Calu3 (cell line): ENCODE data around the gene ADPRHL1. TPM values are rescaled to one million over a fixed set of nuclear protein-coding genes. Genes with fewer than 3 reads are reported as not detected.

Source experiments
- BruUV-seq: library from RNA; stranded (reverse); fragments of 400-500 nt; replicated peaks from 2 replicates; lab custom pipeline; 2021; lab: Mats Ljungman, UMichigan
- CTCF ChIA-PET: fragments of 300-600 bp; sonication (Branson Sonifier 250); formaldehyde crosslinking; loops from one replicate; lab custom pipeline; 2022; ENCODE audit warnings: antibody characterized with exemption; lab: Charles Lee
- DNase-seq: peaks from one replicate; pipeline ENCODE4 v3.0.0; 2022
- H3K27ac Mint-ChIP-seq: one replicate; pipeline ENCODE4 v1.8.0; 2022; ENCODE audit warnings: mixed read lengths; ENCODE audit not compliant: unreplicated experiment
- H3K27me3 Mint-ChIP-seq: one replicate; pipeline ENCODE4 v1.8.0; 2022; ENCODE audit warnings: mixed read lengths; ENCODE audit not compliant: unreplicated experiment
- H3K36me3 Mint-ChIP-seq: one replicate; pipeline ENCODE4 v1.8.0; 2022; ENCODE audit warnings: mild to moderate bottlenecking, moderate library complexity, mixed read lengths; ENCODE audit not compliant: insufficient read depth, unreplicated experiment
- H3K4me1 Mint-ChIP-seq: one replicate; pipeline ENCODE4 v1.8.0; 2022; ENCODE audit warnings: mild to moderate bottlenecking, low read depth, mixed read lengths; ENCODE audit not compliant: unreplicated experiment
- H3K4me3 Mint-ChIP-seq: one replicate; pipeline ENCODE4 v1.8.0; 2022; ENCODE audit warnings: mild to moderate bottlenecking, low read depth, moderate library complexity, mixed read lengths; ENCODE audit not compliant: unreplicated experiment
- H3K9me3 Mint-ChIP-seq: one replicate; pipeline ENCODE4 v1.8.0; 2022; ENCODE audit warnings: low read depth, mixed read lengths; ENCODE audit not compliant: unreplicated experiment
- CTCF ChIP-seq: fragments of 200-600 bp; IDR thresholded peaks from one replicate; pipeline ENCODE4 v1.8.0; 2022; ENCODE audit warnings: antibody characterized with exemption; ENCODE audit not compliant: unreplicated experiment
- intact Hi-C: fragments of 100-400 bp; cut with micrococcal nuclease; formaldehyde crosslinking; loops from one replicate; pipeline ENCODE4 v1.10.0; 2022; ENCODE audit not compliant: unreplicated experiment
- total RNA-seq: library from RNA; stranded (reverse); gene quantifications from 2 replicates; pipeline ENCODE4 v1.2.3, GENCODE V29; 2022

Gene ADPRHL1
- total RNA-seq, 1 experiment from 2014 or later = 2.0 TPM

DNA sequence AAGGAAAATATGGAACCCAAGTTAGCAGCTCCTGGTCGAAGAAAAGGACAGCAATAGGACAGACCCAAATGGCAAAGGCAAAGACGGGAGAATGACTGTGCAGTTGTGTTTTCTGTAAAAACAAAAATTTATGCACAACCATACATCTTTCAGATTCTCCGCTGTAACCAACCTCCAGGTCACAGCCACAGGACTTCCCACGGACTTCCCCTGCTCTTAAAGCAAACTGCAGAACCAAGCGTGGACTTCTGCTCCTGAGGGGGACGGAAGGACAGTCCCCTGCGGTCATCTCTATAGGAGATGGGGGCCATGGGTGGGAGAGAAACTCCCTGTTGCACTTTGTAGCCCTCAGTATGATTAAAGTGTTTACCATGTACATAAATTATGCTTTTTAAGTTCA, 91.9 kb downstream of the ADPRHL1 start:
- no TSS peak for BruUV-seq
- H3K27ac Mint-ChIP-seq = no peak overlapping the region
- H3K4me3 Mint-ChIP-seq = no peak overlapping the region
- H3K27me3 Mint-ChIP-seq = no peaks in the 10 kb centered on the region
- CTCF ChIA-PET = no interaction called here
- H3K36me3 Mint-ChIP-seq = peaks cover 10% of the 10 kb centered on the region
- no peak for DNase-seq
- TF ChIP-seq CTCF = no peak
- intact Hi-C loops = no loop called here
- H3K4me1 Mint-ChIP-seq = no peaks in the 10 kb centered on the region
- no peaks in the 10 kb centered on the region for H3K9me3 Mint-ChIP-seq

DNA sequence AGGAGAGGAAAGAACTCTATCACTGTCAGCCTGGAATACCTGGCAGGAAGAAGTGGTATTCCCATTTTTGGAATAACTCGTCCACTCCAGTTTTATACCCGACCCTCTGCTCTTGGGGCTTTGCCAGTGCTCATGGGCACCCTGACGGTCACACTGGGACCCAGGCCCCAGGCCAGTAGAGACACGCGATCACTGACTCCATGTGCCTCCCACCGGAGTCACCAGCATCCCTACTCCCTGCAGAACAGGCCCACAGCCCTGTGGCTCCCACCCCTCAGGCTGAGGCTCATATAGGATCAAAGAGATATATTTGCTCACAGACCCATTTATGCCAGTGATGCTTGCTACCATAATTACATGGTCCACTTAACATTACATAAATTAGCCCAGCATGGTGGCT, 92.8 kb downstream of the ADPRHL1 start:
- Mint-ChIP-seq H3K27ac (no peak overlapping the region), H3K4me1 (no peaks in the 10 kb centered on the region), H3K36me3 (peaks cover 10% of the 10 kb centered on the region), H3K4me3 (no peak overlapping the region), H3K9me3 (no peaks in the 10 kb centered on the region), H3K27me3 (no peaks in the 10 kb centered on the region)
- CTCF ChIA-PET = no interaction called here
- no peak for TF ChIP-seq CTCF
- BruUV-seq = no TSS peak
- intact Hi-C loops = no loop called here
- DNase-seq = no peak

- Mint-ChIP-seq H3K27ac (no peak overlapping the region), H3K27me3 (no peaks in the 10 kb centered on the region), H3K9me3 (no peaks in the 10 kb centered on the region), H3K36me3 (peaks cover 10% of the 10 kb centered on the region), H3K4me3 (no peak overlapping the region), H3K4me1 (no peaks in the 10 kb centered on the region)
- no TSS peak for BruUV-seq
- TF ChIP-seq CTCF = no peak
- no peak for DNase-seq
- intact Hi-C loops = no loop called here
- CTCF ChIA-PET = no interaction called here
Observed at GRCh38 chr13:113359571-113359970, 93.7 kb downstream of the ADPRHL1 start.

GRCh38 chr13:113358653-113359190, 94.6 kb downstream of the ADPRHL1 start:
- H3K36me3 Mint-ChIP-seq = peaks cover 10% of the 10 kb centered on the region

More at GRCh38 chr13:113358653-113359190, 94.6 kb downstream of the ADPRHL1 start:
- no TSS peak for BruUV-seq
- H3K27ac Mint-ChIP-seq = no peak overlapping the region
- CTCF ChIA-PET = no interaction called here
- intact Hi-C loops = no loop called here
- TF ChIP-seq CTCF = no peak
- no peak overlapping the region for H3K4me3 Mint-ChIP-seq
- H3K9me3 Mint-ChIP-seq = no peaks in the 10 kb centered on the region
- H3K27me3 Mint-ChIP-seq = no peaks in the 10 kb centered on the region
- no peaks in the 10 kb centered on the region for H3K4me1 Mint-ChIP-seq
- no peak for DNase-seq
